HepG2 (cell line): ENCODE data around the gene PSMG3. TPM values are rescaled to one million over a fixed set of nuclear protein-coding genes. Genes with fewer than 3 reads are reported as not detected.

Experiments
- AGO2 ChIP-seq: fragments of 200-400 bp; formaldehyde crosslinking; optimal IDR thresholded peaks from 2 replicates; pipeline ENCODE3; 2017; ENCODE audit warnings: mild to moderate bottlenecking, low read depth, low read length, moderate library complexity
- ARID2 ChIP-seq: sonication (generic); formaldehyde crosslinking; IDR thresholded peaks from 2 replicates; pipeline ENCODE4 v1.8.1; 2022; ENCODE audit warnings: mild to moderate bottlenecking, missing genetic modification reagents, borderline replicate concordance
- CBX5 ChIP-seq: sonication (generic); formaldehyde crosslinking; IDR thresholded peaks from 2 replicates; pipeline ENCODE4 v1.4.0; 2020; ENCODE audit warnings: missing genetic modification reagents, borderline replicate concordance
- CENPX ChIP-seq: sonication (generic); formaldehyde crosslinking; IDR thresholded peaks from 2 replicates; pipeline ENCODE4 v1.9.0; 2021; ENCODE audit warnings: mild to moderate bottlenecking, missing genetic modification reagents, moderate library complexity
- HNRNPK ChIP-seq: fragments of 200-400 bp; formaldehyde crosslinking; IDR thresholded peaks from 2 replicates; pipeline ENCODE4 v1.6.1; 2018; ENCODE audit warnings: low read length, low read depth, moderate library complexity, mild to moderate bottlenecking; ENCODE audit not compliant: poor library complexity, severe bottlenecking
- KDM1A ChIP-seq: IDR thresholded peaks from 2 replicates; pipeline ENCODE4 v1.6.1; 2016; ENCODE audit warnings: missing compliant biosample characterization
- MTA1 ChIP-seq: sonication (generic); formaldehyde crosslinking; IDR thresholded peaks from 2 replicates; pipeline ENCODE4 v1.4.0; 2020; ENCODE audit warnings: missing genetic modification reagents, mild to moderate bottlenecking, borderline replicate concordance
- MXI1 ChIP-seq: IDR thresholded peaks from 3 replicates; pipeline ENCODE4 v1.6.1; 2012; ENCODE audit warnings: low read depth, low read length, inconsistent platforms, borderline replicate concordance
- NCOA2 ChIP-seq: sonication (generic); formaldehyde crosslinking; IDR thresholded peaks from 2 replicates; pipeline ENCODE4 v1.8.0; 2022; ENCODE audit warnings: inconsistent platforms
- RBM22 ChIP-seq: fragments of 200-400 bp; formaldehyde crosslinking; optimal IDR thresholded peaks from 2 replicates; pipeline ENCODE3; 2017; ENCODE audit warnings: mild to moderate bottlenecking, low read length, moderate library complexity
- THAP9 ChIP-seq: sonication (generic); formaldehyde crosslinking; IDR thresholded peaks from 2 replicates; pipeline ENCODE4; 2020; ENCODE audit warnings: missing genetic modification reagents, mild to moderate bottlenecking, borderline replicate concordance
- ZBTB42 ChIP-seq: sonication (generic); formaldehyde crosslinking; IDR thresholded peaks from 2 replicates; pipeline ENCODE4 v1.5.0; 2020; ENCODE audit warnings: mild to moderate bottlenecking, missing genetic modification reagents
- ZNF207 ChIP-seq: fragments of 450-650 bp; IDR thresholded peaks from 2 replicates; pipeline ENCODE4 v1.6.1; 2016; ENCODE audit warnings: antibody characterized with exemption, borderline replicate concordance
- ZNF333 ChIP-seq: sonication (generic); formaldehyde crosslinking; IDR thresholded peaks from 2 replicates; pipeline ENCODE4 v1.4.0; 2020; ENCODE audit warnings: mild to moderate bottlenecking, missing genetic modification reagents, borderline replicate concordance
- ZNF335 ChIP-seq: sonication (generic); formaldehyde crosslinking; IDR thresholded peaks from 2 replicates; pipeline ENCODE4 v1.4.0; 2020; ENCODE audit warnings: missing genetic modification reagents
- ZNF354B ChIP-seq: sonication (generic); formaldehyde crosslinking; IDR thresholded peaks from 2 replicates; pipeline ENCODE4 v1.8.0; 2022; ENCODE audit warnings: mild to moderate bottlenecking, missing genetic modification reagents
- ZNF503 ChIP-seq: sonication (generic); formaldehyde crosslinking; IDR thresholded peaks from 2 replicates; pipeline ENCODE4 v1.4.0; 2020; ENCODE audit warnings: missing genetic modification reagents
- ZNF674 ChIP-seq: sonication (generic); formaldehyde crosslinking; IDR thresholded peaks from 2 replicates; pipeline ENCODE4 v1.5.0; 2020; ENCODE audit warnings: low read depth, mild to moderate bottlenecking, missing genetic modification reagents
- polyA plus RNA-seq, 8 experiments: library from polyadenylated mRNA; depleted of rRNA in 3 of 8; stranded (reverse) in 7 of 8; unstranded in 1 of 8; fragments of >200 nt; fragmentation: Illumina TruSeq in 4 of 8; extraction: Trizol in 4 of 8; gene quantifications; 2 replicates each; pipeline versions ENCODE4 v1.2.1 to v1.2.3, GENCODE V29; 2011 to 2016; ENCODE audit warnings: low read depth in 4 of 8, missing spikeins in 1 of 8, mixed read lengths in 1 of 8; ENCODE audit not compliant: insufficient read depth in 1 of 8
- total RNA-seq, 5 experiments: library from RNA; depleted of rRNA; stranded (reverse); fragments of >200 nt; fragmentation: Illumina TruSeq; extraction: Trizol; gene quantifications; 2 replicates each; pipeline ENCODE4 v1.2.3, GENCODE V29; 2016; ENCODE audit warnings: low read depth in 1 of 5

PSMG3 gene
- total and polyA plus RNA-seq, 2 of the 13 experiments (the other 11 are each of a cell fraction or from before 2014, with no cell fraction given) = 29.6 to 48.4 TPM

- TF ChIP-seq CBX5 (no peak; the same call in 1 of the 2 replicates), ZNF333 (CRISPR knock-in tag) (no peak; the same call in 1 of the 2 replicates), RBM22 (no peak), ZNF335 (CRISPR knock-in tag) (no peak), ZNF674 (no peak), HNRNPK (no peak), MXI1 (no peak), ZNF354B (CRISPR knock-in tag) (no peak), THAP9 (CRISPR knock-in tag) (no peak; the same call in 1 of the 2 replicates), MTA1 (CRISPR knock-in tag) (no peak), AGO2 (no peak), ZBTB42 (CRISPR knock-in tag) (no peak), ARID2 (CRISPR knock-in tag) (no peak), ZNF503 (CRISPR knock-in tag) (no peak), CENPX (CRISPR knock-in tag) (no peak), NCOA2 (CRISPR knock-in tag) (no peak), KDM1A (CRISPR knock-in tag) (no peak), ZNF207 (no peak)
These were observed 14.6 kb downstream of the PSMG3 start (continued) for GRCh38 chr7:1555046-1555812.
